Uterus (tissue), 2 donors: ENCODE data around the gene MAFB.

Experiments used
- CTCF ChIP-seq, 4 experiments: fragments of 200-600 bp in 2 of 4; fragments of 450-650 bp in 2 of 4; sonication (generic) in 2 of 4; IDR thresholded peaks; one replicate each; pipeline ENCODE4 v1.5.1; 2016 to 2019; ENCODE audit warnings: antibody characterized with exemption in 4 of 4, mild to moderate bottlenecking in 2 of 4, moderate library complexity in 1 of 4
- POLR2A ChIP-seq, 2 donors: fragments of 450-650 bp; IDR thresholded peaks; one replicate each; pipeline ENCODE4 v1.6.1; 2016; ENCODE audit warnings: antibody characterized with exemption in 2 of 2, mild to moderate bottlenecking in 1 of 2, moderate library complexity in 1 of 2

GRCh38 chr20:40670253-40670652, 18.8 kb downstream of the MAFB start:
- TF ChIP-seq CTCF (IDR thresholded peaks at IDR 0.05) (no peak), POLR2A (IDR thresholded peaks at IDR 0.05) (no peak)
